Astrocyte (in vitro differentiated cells and primary cell): ENCODE measurements around the gene COL26A1.

ENCODE experiments used
- CTCF ChIP-seq: IDR thresholded peaks from 2 replicates; pipeline ENCODE4 v1.5.1; 2011; ENCODE audit warnings: low read depth, mild to moderate bottlenecking, inconsistent platforms, low read length, moderate library complexity; ENCODE audit not compliant: insufficient read depth
- EZH2 ChIP-seq: IDR thresholded peaks from 2 replicates; pipeline ENCODE4 v1.6.1; 2012; ENCODE audit warnings: mild to moderate bottlenecking, low read length, inconsistent platforms; ENCODE audit not compliant: insufficient read depth

GRCh38 chr7:101547916-101548661 lies 185.4 kb downstream of the COL26A1 start:
- TF ChIP-seq CTCF, result no peak
- no peak for TF ChIP-seq EZH2
